ENCODE data around the gene CWC25. TPM values are rescaled to one million over a fixed set of nuclear protein-coding genes. Genes with fewer than 3 reads are reported as not detected.

Gene CWC25
- total and polyA plus RNA-seq, 7 donors = 11.3 to 32.4 (median 16.4) TPM

DNA sequence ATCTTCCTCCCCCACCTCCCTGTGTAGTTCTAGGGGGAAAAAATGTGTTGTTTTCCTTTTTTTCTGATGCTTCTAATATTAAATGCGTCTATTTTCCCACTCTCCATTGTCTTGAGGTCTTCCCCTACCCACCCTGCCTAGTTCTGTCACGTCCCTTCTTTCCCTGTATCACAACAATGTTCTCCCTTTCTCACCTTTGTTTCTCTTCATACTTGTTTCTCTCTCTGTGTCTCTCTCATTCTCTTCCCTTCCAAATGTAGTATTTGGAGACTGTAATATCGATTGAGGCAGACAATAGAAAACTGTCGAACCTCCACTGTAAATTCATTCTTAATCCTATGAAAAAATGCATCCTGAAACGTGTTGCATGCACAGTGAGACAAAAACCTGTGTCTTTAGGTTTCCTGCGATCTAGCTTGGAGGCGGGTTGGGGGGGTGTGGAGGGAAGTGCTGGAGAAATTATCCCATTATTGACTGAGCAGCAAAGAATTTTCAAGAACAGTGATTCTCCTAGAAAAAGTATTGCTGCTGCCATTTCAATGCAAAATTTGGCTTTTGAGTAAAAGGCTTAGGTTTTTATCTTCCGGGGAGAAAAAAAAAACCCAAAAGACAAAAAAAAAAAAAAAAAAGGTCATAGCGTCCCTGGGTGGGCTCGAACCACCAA, 73.8 kb downstream of the CWC25 start:
- DNase-seq = no peak
- Histone ChIP-seq H3K4me3 (peak overlapping the region in 3 of 4 donors; percentile 82 to 92 (median 91)), H3K36me3 (peaks cover 7 to 16% (median 9%) of the 10 kb centered on the region in 4 donors), H3K4me1 (peaks cover 0 to 68% (median 65%) of the 10 kb centered on the region in 4 donors), H3K27ac (peak overlapping the region; percentile 86 to 94 (median 89)), H3K27me3 (peaks cover 0 to 26% (median 0%) of the 10 kb centered on the region in 3 donors), H3K9me3 (no peaks in the 10 kb centered on the region)
- 1 to 3% methylated on average over 10 of the region's 10 CpGs for WGBS, 2 donors
- intact Hi-C loops (cut with DNase I) = loop anchor here (2.0 kb wide), 1 partner anchor 20 kb away; the partner anchor contains the start of gene CISD3
- no peak for TF ChIP-seq POLR2AphosphoS5 (IDR thresholded peaks at IDR 0.05)
- TF ChIP-seq, protein P1, sequence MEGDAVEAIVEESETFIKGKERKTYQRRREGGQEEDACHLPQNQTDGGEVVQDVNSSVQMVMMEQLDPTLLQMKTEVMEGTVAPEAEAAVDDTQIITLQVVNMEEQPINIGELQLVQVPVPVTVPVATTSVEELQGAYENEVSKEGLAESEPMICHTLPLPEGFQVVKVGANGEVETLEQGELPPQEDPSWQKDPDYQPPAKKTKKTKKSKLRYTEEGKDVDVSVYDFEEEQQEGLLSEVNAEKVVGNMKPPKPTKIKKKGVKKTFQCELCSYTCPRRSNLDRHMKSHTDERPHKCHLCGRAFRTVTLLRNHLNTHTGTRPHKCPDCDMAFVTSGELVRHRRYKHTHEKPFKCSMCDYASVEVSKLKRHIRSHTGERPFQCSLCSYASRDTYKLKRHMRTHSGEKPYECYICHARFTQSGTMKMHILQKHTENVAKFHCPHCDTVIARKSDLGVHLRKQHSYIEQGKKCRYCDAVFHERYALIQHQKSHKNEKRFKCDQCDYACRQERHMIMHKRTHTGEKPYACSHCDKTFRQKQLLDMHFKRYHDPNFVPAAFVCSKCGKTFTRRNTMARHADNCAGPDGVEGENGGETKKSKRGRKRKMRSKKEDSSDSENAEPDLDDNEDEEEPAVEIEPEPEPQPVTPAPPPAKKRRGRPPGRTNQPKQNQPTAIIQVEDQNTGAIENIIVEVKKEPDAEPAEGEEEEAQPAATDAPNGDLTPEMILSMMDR (IDR thresholded peaks at IDR 0.05) = no peak
- TF ChIP-seq EP300 (IDR thresholded peaks at IDR 0.05) = no peak
- TF ChIP-seq POLR2A (IDR thresholded peaks at IDR 0.05) = no peak

Small RNA genes lying within 50 kb of the gene (small RNA-seq; reads per million reads assigned to genes)
- gene MIR4727 (0 to 0.43 (median 0.06) reads per million in 3 donors), gene RNU6-866P (0 reads per million in 3 donors), gene SNORA21 (0 reads per million in 3 donors), gene SNORA21B (0 reads per million in 3 donors)

Other genes starting within 250 kb of the CWC25 start
- 1 to 10 TPM in 3 of 4 donors, under 1 TPM in 1; 0.81 to 9.4 (median 1.7) TPM for gene SRCIN1, start 219.4 kb downstream of the CWC25 start, total RNA-seq
- 1 to 10 TPM in 2 of 3 donors, not detected in 1; 1.1 to 1.2 TPM for gene SRCIN1, start 219.4 kb downstream of the CWC25 start, polyA plus RNA-seq
- 1 to 10 TPM in 2 of 4 donors, under 1 TPM in 2; 0.36 to 2.8 (median 1.3) TPM for gene EPOP, start 150.4 kb downstream of the CWC25 start, total RNA-seq
- gene EPOP, start 150.4 kb downstream of the CWC25 start, polyA plus RNA-seq = 1 to 10 TPM in 1 of 3 donors, not detected in 2; 2.4 TPM
- 10 to 100 TPM; 48.9 to 90.3 (median 69.9) TPM for gene MLLT6, start 120.0 kb downstream of the CWC25 start, total RNA-seq
- gene MLLT6, start 120.0 kb downstream of the CWC25 start, polyA plus RNA-seq = 10 to 100 TPM; 15.3 to 86.5 (median 16.2) TPM
- 10 to 100 TPM in 3 of 4 donors, 1 to 10 TPM in 1; 9.2 to 19.3 (median 14.6) TPM for gene CISD3, start 95.0 kb downstream of the CWC25 start, total RNA-seq
- gene CISD3, start 95.0 kb downstream of the CWC25 start, polyA plus RNA-seq = 100 to 1,000 TPM; 104 to 115 (median 108) TPM
- 1 to 10 TPM; 4.3 to 8.9 (median 5.6) TPM for gene PCGF2, start 77.0 kb downstream of the CWC25 start, total RNA-seq
- gene PCGF2, start 77.0 kb downstream of the CWC25 start, polyA plus RNA-seq = 10 to 100 TPM; 19.6 to 32.6 (median 22.8) TPM
- 100 to 1,000 TPM; 135 to 198 (median 153) TPM for gene PSMB3, start 72.6 kb downstream of the CWC25 start, total RNA-seq
- gene PSMB3, start 72.6 kb downstream of the CWC25 start, polyA plus RNA-seq = 100 to 1,000 TPM; 246 to 280 (median 258) TPM
- 10 to 100 TPM; 44.1 to 50.1 (median 44.6) TPM for gene PIP4K2B, start 25.8 kb downstream of the CWC25 start, total RNA-seq
- 10 to 100 TPM in 1 of 3 donors, 1 to 10 TPM in 2; 5.1 to 21.6 (median 6.6) TPM for gene PIP4K2B, start 25.8 kb downstream of the CWC25 start, polyA plus RNA-seq
- gene RPL23, start 28.4 kb upstream of the CWC25 start, total RNA-seq = 1,000 to 10,000 TPM; 1,692 to 2,841 (median 2,464) TPM
- gene RPL23, start 28.4 kb upstream of the CWC25 start, polyA plus RNA-seq = 1,000 to 10,000 TPM; 2,289 to 3,780 (median 2,728) TPM
- gene LASP1, start 44.7 kb upstream of the CWC25 start, total RNA-seq = 10 to 100 TPM; 27.6 to 64.8 (median 42.2) TPM
- gene LASP1, start 44.7 kb upstream of the CWC25 start, polyA plus RNA-seq = 100 to 1,000 TPM; 122 to 205 (median 182) TPM
- gene FBXO47, start 142.1 kb upstream of the CWC25 start, total RNA-seq = not detected
- gene FBXO47, start 142.1 kb upstream of the CWC25 start, polyA plus RNA-seq = not detected